ENCODE data around the gene ANO6. TPM values are rescaled to one million over a fixed set of nuclear protein-coding genes. Genes with fewer than 3 reads are reported as not detected.

ANO6 gene
- total RNA-seq, 1 donor from 2014 or later = 57.6 TPM

DNA sequence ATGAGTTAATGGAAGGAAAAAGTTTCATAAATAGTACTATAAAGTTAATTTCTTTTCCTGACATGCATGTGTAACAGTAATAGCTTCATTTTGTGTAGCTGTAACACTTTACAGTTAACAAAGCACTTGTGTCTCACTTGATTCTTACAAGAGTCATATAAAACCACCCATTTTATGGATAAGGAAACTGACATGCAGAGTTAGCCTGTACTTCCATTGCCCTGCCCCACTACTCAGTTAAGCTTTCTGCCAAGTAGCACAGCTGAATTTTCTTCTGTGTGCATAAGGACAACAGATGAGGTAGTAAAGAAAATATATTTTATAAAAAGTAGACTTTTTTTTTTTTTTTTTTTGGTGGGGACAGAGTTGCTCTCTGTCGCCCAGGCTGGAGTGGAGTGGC is 32.2 kb downstream of the ANO6 start:
- no peak for TF ChIP-seq CTCF (conservative IDR thresholded peaks at IDR 0.05; ENCODE audit: low read depth, low read length)
- no peak for DNase-seq (ENCODE audit: low read depth)
- no peak overlapping the region for H3K4me3 ChIP-seq (ENCODE audit: low read depth, low read length)

GRCh38 chr12:45254254-45254653 is 38.4 kb downstream of the ANO6 start:
- H3K4me3 ChIP-seq (ENCODE audit: low read depth, low read length) = no peak overlapping the region
- no peak for TF ChIP-seq CTCF (conservative IDR thresholded peaks at IDR 0.05; ENCODE audit: low read depth, low read length)
- no peak for DNase-seq (ENCODE audit: low read depth)

DNA sequence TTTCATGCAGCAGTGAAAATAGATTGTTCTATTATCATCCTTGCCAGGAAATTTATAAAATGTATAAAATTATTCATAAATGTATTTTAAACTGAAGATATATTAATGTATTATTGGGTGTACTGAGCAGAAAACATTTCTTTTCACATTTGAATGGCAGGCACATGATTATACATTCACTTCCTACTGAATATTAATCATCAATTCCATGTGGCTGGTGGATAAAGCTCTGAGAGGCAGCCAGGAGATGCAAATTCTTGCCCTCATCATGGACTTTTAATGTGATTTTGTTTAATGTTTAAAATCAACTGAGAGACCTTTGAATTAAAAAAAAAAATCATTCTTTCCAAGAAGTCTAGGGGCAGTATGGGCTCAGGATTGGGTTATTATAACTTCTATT is 40.8 kb downstream of the ANO6 start:
- no peak for DNase-seq (ENCODE audit: low read depth)
- H3K4me3 ChIP-seq (ENCODE audit: low read depth, low read length) = no peak overlapping the region
- no peak for TF ChIP-seq CTCF (conservative IDR thresholded peaks at IDR 0.05; ENCODE audit: low read depth, low read length)

DNA sequence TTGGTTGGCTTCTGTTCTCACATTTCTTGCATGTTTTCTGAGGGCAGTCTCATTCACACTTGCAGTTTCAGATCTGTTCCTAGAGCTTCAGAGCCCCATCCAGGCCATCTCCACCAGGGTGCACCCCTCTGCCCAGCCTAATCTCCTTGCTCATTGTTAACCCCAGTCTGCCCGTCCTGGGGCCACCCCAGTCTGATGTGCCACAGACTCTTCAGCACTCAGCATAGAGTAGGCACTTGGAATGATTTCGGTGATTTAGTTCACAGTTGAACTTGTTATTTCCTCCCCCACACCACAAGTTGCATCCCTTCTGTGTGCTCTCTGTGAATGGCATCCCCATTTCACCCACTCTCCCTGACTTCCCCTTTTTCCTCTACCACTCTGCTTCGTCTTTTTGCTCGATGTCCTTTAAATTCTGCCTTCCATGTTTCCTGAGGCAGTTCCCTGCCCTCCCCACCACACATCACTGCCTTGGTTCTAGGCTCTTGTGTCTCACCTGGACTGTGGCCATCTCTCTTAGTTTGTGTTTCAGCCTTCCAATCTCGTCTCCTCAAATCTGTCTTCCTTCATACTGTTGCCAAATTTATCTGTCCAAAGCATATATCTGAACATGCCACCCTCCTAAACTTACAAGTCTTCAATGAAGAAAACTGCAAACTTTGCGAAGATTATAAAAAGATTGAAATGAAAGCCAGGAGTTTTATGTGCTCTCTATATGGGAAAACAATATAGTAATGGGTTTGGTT is 41.5 kb downstream of the ANO6 start:
- DNase-seq (ENCODE audit: low read depth) = no peak
- H3K4me3 ChIP-seq (ENCODE audit: low read depth, low read length) = no peak overlapping the region
- TF ChIP-seq CTCF (conservative IDR thresholded peaks at IDR 0.05; ENCODE audit: low read depth, low read length) = no peak

DNA sequence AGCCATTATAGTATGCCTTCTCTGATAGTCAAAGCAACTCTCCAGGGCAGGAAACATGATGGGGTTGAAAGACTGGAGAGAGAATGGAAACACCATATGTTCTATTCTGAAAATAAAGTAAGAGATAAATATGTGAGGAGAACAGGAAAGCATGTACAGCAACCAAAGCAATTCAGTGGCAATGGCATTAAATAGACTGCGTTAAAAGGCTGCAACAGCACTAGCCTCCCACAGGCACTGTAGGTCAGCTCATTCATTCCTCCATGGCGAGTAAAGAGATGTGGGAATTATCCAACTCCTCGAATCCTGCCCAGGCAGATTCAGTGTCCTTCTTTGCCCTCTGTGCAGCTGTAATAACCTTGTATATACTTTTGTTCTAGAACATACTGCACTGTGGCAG is 43.8 kb downstream of the ANO6 start:
- no peak overlapping the region for H3K4me3 ChIP-seq (ENCODE audit: low read depth, low read length)
- TF ChIP-seq CTCF (conservative IDR thresholded peaks at IDR 0.05; ENCODE audit: low read depth, low read length) = no peak
- DNase-seq (ENCODE audit: low read depth) = no peak

GRCh38 chr12:45260104-45260815 is 44.4 kb downstream of the ANO6 start:
- no peak overlapping the region for H3K4me3 ChIP-seq (ENCODE audit: low read depth, low read length)
- no peak for TF ChIP-seq CTCF (conservative IDR thresholded peaks at IDR 0.05; ENCODE audit: low read depth, low read length)
- no peak for DNase-seq (ENCODE audit: low read depth)
